NB4 (cell line): ENCODE measurements around the gene RNU7-1.

Experiments
- DNase-seq: peaks from one replicate; pipeline ENCODE4 v3.0.0; 2010; ENCODE audit warnings: low read depth
- H3K4me3 ChIP-seq: one replicate; pipeline ENCODE4 v1.5.1; 2011; ENCODE audit warnings: mild to moderate bottlenecking, low read depth, low read length, moderate library complexity
- MYC ChIP-seq: IDR thresholded peaks from 2 replicates; pipeline ENCODE4 v1.6.1; 2011; ENCODE audit warnings: low read depth, low read length
- POLR2A ChIP-seq: IDR thresholded peaks from 2 replicates; pipeline ENCODE4 v1.6.1; 2011; ENCODE audit warnings: mild to moderate bottlenecking; ENCODE audit not compliant: insufficient read length; ENCODE audit errors: extremely low read depth
- TF ChIP-seq, protein P1 (sequence below): IDR thresholded peaks from 2 replicates; pipeline ENCODE4 v1.6.1; 2011; ENCODE audit warnings: low read depth, low read length
- TF ChIP-seq, protein P2 (sequence below): IDR thresholded peaks from one replicate; pipeline ENCODE4 v1.5.1; 2012; ENCODE audit warnings: low read depth, low read length

RNU7-1 gene

DNA sequence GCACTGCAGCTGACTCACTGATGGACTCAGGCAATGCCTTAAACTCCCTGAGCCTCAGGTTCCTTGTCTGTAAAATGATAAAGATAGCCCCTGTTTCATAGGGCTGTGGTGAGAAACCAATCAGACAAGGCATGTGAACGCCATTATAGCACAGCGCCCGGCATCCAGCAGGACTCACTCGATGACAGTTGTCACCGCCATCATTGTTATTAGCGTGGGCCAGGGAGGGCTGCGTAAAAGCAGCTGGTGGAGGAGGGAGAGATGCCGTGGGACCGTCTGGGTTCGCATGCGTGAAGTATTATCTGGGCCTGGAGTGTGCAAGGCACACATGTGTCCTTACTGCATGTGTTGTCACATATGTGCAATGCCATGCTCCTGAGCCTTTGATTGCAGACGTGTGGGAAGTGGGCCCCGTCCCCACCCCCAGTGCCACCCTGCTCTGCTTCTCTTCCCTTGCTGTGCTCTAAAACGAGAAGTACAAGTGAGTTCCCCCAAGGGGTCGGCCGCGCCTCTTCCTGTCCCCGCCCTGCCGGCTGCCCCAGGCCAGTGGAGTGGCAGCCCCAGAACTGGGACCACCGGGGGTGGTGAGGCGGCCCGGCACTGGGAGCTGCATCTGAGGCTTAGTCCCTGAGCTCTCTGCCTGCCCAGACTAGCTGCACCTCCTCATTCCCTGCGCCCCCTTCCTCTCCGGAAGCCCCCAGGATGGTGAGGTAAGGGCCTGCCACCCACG lies 7.4 kb downstream of the RNU7-1 start, which contains the start of gene PTPN6:
TSS of gene PTPN6 (plus strand) at position 546 of the 730 bp plus-strand sequence. CDS start at position 703, 157 bp downstream.
- peak within 1 kb of the TSS; percentile 79 for H3K4me3 ChIP-seq
- DNase-seq: peak; percentile 90
- TF ChIP-seq, protein P1, sequence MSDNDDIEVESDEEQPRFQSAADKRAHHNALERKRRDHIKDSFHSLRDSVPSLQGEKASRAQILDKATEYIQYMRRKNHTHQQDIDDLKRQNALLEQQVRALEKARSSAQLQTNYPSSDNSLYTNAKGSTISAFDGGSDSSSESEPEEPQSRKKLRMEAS: peak; percentile 78
- TF ChIP-seq POLR2A: peak; percentile 80
- peak; percentile 69 for TF ChIP-seq MYC
- TF ChIP-seq, protein P2, sequence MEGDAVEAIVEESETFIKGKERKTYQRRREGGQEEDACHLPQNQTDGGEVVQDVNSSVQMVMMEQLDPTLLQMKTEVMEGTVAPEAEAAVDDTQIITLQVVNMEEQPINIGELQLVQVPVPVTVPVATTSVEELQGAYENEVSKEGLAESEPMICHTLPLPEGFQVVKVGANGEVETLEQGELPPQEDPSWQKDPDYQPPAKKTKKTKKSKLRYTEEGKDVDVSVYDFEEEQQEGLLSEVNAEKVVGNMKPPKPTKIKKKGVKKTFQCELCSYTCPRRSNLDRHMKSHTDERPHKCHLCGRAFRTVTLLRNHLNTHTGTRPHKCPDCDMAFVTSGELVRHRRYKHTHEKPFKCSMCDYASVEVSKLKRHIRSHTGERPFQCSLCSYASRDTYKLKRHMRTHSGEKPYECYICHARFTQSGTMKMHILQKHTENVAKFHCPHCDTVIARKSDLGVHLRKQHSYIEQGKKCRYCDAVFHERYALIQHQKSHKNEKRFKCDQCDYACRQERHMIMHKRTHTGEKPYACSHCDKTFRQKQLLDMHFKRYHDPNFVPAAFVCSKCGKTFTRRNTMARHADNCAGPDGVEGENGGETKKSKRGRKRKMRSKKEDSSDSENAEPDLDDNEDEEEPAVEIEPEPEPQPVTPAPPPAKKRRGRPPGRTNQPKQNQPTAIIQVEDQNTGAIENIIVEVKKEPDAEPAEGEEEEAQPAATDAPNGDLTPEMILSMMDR: no peak

DNA sequence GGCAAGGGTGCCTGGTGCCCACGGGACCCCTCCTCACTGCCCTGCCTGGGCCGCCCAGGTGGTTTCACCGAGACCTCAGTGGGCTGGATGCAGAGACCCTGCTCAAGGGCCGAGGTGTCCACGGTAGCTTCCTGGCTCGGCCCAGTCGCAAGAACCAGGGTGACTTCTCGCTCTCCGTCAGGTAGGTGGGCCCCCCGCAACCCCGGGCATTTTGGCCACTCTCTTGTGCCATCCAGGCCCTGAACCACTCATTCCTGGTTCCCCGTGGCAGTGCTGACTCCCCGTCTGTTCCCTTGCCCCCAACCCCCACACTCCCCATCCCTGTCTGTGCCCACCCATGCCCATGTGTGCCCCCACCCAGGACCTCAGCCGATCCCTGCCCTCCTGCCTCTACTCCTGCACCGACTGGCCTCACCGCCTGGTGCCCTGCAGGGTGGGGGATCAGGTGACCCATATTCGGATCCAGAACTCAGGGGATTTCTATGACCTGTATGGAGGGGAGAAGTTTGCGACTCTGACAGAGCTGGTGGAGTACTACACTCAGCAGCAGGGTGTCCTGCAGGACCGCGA lies 8.0 kb downstream of the RNU7-1 start:
- DNase-seq: no peak
- TF ChIP-seq, protein P2: no peak
- TF ChIP-seq MYC (no peak), POLR2A (no peak)
- TF ChIP-seq, protein P1: no peak
- peak overlapping the region; percentile 79 for H3K4me3 ChIP-seq

DNA sequence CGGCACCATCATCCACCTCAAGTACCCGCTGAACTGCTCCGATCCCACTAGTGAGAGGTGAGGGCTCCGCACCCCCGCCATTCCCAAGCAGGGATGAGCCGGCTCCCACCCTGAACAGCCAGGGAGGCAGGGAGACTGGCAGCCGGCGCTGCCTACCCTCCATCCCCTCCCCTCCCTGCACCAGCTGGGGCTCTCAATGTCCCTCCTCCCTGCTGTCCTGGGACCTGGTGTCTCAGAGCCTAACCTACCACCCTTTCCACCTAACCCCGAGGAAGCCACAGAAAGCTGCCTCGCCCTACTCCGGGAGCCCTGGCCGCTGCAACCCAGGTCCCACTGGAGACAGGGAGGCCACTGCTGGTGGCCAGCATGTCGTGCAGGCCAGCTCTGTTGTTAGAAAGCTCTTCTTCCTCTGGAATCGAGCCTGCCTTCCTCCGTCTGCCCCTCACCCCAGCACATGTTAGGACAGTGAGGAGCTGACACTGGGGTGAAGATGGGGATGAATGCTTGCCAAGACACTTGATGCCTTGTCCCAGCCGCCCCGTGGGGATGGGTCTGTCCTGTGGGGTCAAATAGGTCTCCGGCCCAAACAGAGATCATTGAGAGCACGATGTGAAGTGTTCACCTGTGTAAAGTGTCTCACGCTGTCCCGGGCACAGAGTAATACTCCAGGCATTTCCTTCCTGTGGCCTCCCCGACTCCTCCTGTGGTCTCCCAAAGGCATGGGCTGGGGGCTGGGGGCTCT lies 8.7 kb downstream of the RNU7-1 start:
- DNase-seq: no peak
- TF ChIP-seq, protein P1: no peak
- no peak for TF ChIP-seq POLR2A
- TF ChIP-seq MYC: no peak
- TF ChIP-seq, protein P2: no peak
- peak overlapping the region; percentile 79 for H3K4me3 ChIP-seq

DNA sequence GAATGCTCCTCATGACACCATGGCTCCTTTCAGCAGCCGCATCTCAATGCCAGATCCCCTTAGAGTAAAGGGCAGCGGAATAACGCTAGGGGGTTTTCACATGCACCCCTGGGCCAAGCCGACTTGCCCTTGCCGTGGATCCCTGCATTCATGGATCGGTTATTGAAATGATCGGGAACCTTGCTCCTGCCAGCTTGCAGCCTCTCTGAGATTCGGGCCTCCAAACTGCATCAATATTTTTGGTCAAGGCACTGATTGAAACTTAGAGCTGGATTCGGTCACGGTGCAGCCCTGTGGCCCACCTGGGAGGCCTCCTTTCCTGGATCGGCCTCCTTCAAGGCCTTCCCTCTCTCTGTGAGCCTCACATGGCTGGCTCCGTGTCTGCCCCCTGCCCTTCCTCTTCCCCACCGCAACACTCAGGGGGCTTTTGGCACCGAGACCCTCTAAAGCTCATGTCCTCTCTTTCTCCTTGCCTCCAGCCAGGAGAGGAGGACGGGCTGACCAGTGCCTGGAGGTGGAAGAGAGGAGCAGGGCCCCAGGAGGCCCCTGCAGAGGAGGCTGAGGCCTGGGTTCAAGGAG lies 9.3 kb downstream of the RNU7-1 start:
- H3K4me3 ChIP-seq: peak overlapping the region; percentile 79
- no peak for DNase-seq
- TF ChIP-seq, protein P2: no peak
- TF ChIP-seq, protein P1: no peak
- TF ChIP-seq MYC (no peak), POLR2A (no peak)

DNA sequence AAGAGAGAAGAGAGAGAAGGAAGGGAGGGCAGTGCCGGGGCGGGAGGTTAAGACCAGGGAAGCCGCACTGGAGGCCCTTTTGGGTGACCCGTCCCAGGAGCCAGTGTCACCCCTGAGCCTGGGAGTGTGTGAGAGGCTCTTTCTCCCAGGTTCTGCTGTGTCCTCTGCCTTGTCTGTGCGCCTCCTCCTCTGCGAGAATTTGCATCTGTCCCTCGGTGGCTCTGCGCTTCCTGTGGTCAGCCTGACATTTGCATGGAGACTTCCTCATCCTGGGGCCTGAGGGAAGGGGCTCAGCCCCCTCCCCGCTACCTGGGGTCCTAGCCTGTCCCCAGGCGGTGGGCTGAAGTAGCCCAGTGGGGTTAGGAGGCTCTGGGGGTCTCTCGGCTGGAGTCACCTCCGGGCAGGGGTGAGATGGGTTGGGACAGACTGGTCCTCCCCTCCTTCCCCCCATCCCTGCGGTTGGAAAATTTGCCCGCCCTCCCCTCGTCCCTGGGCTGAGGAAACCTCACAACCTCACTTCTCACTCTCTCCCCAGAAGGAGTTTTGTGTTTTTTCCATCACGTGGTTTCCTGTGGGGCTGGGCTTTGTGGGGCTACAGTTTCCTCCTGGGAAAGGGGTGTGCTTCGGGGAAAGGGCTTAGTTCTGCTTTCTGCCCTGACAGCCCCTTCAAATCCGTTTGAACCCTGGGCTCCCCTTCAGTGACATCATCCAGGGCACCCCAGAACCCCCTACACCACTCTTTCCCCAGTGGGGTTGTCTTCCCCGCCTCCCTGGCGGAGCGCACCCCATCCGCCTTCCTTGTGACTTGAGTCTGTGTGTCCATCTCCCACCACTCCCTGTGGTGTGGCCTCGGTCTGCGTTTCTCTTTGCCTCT lies 10.1 kb downstream of the RNU7-1 start:
- H3K4me3 ChIP-seq: peak overlapping the region; percentile 79
- DNase-seq: peak; percentile 95
- TF ChIP-seq POLR2A (peak; percentile 68), MYC (peak; percentile 24)
- TF ChIP-seq, protein P2: no peak
- TF ChIP-seq, protein P1: peak; percentile 93
